Caco-2 (cell line): ENCODE data around the gene KIAA0319L. TPM values are rescaled to one million over a fixed set of nuclear protein-coding genes. Genes with fewer than 3 reads are reported as not detected.

Experiments
- BruUV-seq: library from RNA; stranded (reverse); fragments of 400-500 nt; replicated peaks from 2 replicates; lab custom pipeline; 2021; lab: Mats Ljungman, UMichigan
- CTCF ChIA-PET: fragments of 300-600 bp; sonication (Branson Sonifier 250); formaldehyde crosslinking; loops from one replicate; lab custom pipeline; 2022; ENCODE audit warnings: antibody characterized with exemption; lab: Charles Lee
- POLR2A ChIA-PET: fragments of 300-600 bp; sonication (Branson Sonifier 250); formaldehyde crosslinking; loops from one replicate; lab custom pipeline; 2022; ENCODE audit warnings: antibody characterized with exemption; lab: Charles Lee
- DNase-seq, 2 experiments: peaks; one replicate each; pipeline versions ENCODE4 v3.0.0 to v3.0.0-alpha.2; 2020 to 2022
- H3K27me3 ChIP-seq: replicated peaks from 2 replicates; pipeline ENCODE4 v1.6.0; 2011; ENCODE audit warnings: low read length; ENCODE audit not compliant: control insufficient read depth, insufficient read depth
- H3K36me3 ChIP-seq: 2 replicates; pipeline ENCODE4 v1.5.1; 2011; ENCODE audit warnings: low read length; ENCODE audit not compliant: control insufficient read depth, insufficient read depth
- H3K4me1 ChIP-seq: fragments of 250-450 bp; sonication (Bioruptor Pico); 2 replicates; pipeline ENCODE4 v1.5.1; 2020; ENCODE audit warnings: mild to moderate bottlenecking
- H3K4me3 ChIP-seq: 2 replicates; pipeline ENCODE4 v1.5.1; 2011; ENCODE audit warnings: low read depth, mild to moderate bottlenecking, control low read depth, low read length
- H3K9me3 ChIP-seq: fragments of 250-450 bp; sonication (Bioruptor Pico); 2 replicates; pipeline ENCODE4 v1.5.1; 2020; ENCODE audit warnings: mild to moderate bottlenecking, moderate library complexity
- H3K27ac Mint-ChIP-seq: one replicate; pipeline ENCODE4 v1.8.0; 2022; ENCODE audit warnings: mixed read lengths; ENCODE audit not compliant: unreplicated experiment
- H3K27me3 Mint-ChIP-seq: one replicate; pipeline ENCODE4 v1.8.0; 2022; ENCODE audit warnings: mixed read lengths; ENCODE audit not compliant: insufficient read depth, unreplicated experiment
- H3K36me3 Mint-ChIP-seq: one replicate; pipeline ENCODE4 v1.8.0; 2022; ENCODE audit warnings: mild to moderate bottlenecking, mixed read lengths; ENCODE audit not compliant: insufficient read depth, unreplicated experiment
- H3K4me1 Mint-ChIP-seq: one replicate; pipeline ENCODE4 v1.8.0; 2022; ENCODE audit warnings: low read depth, mixed read lengths; ENCODE audit not compliant: unreplicated experiment
- H3K4me3 Mint-ChIP-seq: one replicate; pipeline ENCODE4 v1.8.0; 2022; ENCODE audit warnings: mild to moderate bottlenecking, moderate library complexity, mixed read lengths; ENCODE audit not compliant: unreplicated experiment
- H3K9me3 Mint-ChIP-seq: one replicate; pipeline ENCODE4 v1.8.0; 2022; ENCODE audit warnings: mixed read lengths; ENCODE audit not compliant: unreplicated experiment
- intact Hi-C: fragments of 100-400 bp; cut with micrococcal nuclease; formaldehyde crosslinking; loops from one replicate; pipeline ENCODE4 v1.10.0; 2022; ENCODE audit not compliant: unreplicated experiment
- total RNA-seq: library from RNA; stranded (reverse); gene quantifications from 2 replicates; pipeline ENCODE4 v1.2.3, GENCODE V29; 2022
- TF ChIP-seq, protein P1 (sequence below), 2 experiments: fragments of 200-600 bp in 1 of 2; IDR thresholded peaks; 1 replicate in 1 of 2; 2 replicates in 1 of 2; pipeline versions ENCODE4 v1.5.1 to v1.8.0; 2011 to 2022; ENCODE audit warnings: antibody characterized with exemption in 1 of 2, control low read depth in 1 of 2, inconsistent platforms in 1 of 2, low read depth in 1 of 2, low read length in 1 of 2, mild to moderate bottlenecking in 1 of 2, moderate library complexity in 1 of 2; ENCODE audit not compliant: insufficient read depth in 1 of 2, severe bottlenecking in 1 of 2, unreplicated experiment in 1 of 2

The KIAA0319L gene
- total RNA-seq, 1 experiment from 2014 or later = 39.9 TPM

DNA sequence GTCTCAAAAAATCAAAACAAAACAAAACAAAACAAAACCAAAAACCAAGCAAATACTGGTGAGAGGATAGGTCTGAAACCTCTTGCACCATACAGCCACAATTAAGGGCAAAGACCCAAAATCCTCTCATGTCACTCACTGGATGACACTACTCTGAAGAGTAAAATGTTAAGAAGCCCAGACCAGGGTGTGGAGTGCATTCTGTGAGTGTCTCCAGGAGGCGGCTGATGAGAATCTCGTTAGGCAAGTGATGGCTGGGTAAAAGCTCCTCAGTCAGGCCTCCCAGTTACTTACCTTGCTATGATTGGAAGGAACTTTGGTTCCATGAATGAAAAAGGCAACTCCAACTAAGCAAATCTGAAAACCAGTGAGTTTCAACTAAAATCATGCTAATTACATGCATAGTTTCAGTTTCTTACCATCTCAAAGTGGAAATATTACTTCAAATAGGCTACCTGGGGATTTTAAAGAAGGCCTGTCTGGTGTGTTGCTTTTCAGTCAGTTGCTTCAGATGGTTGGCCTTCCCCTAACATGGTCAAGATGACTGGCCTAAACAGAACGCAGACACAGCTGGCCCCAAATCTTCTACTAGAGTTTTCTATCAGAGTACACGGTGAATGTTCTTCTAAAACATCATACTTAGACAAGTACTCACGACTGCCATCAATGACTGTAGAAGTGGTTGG is 95.1 kb downstream of the KIAA0319L start:
- ChIA-PET POLR2A (no interaction called here), CTCF (no interaction called here)
- Histone ChIP-seq H3K4me1 (no peaks in the 10 kb centered on the region), H3K4me3 (no peak overlapping the region), H3K36me3 (no peaks in the 10 kb centered on the region), H3K27me3 (no peaks in the 10 kb centered on the region), H3K9me3 (no peaks in the 10 kb centered on the region)
- intact Hi-C loops = no loop called here
- Mint-ChIP-seq H3K27me3 (no peaks in the 10 kb centered on the region), H3K36me3 (peaks cover 33% of the 10 kb centered on the region), H3K27ac (no peak overlapping the region), H3K4me1 (no peaks in the 10 kb centered on the region), H3K9me3 (peaks cover 6% of the 10 kb centered on the region), H3K4me3 (no peak overlapping the region)
- TF ChIP-seq, protein P1, sequence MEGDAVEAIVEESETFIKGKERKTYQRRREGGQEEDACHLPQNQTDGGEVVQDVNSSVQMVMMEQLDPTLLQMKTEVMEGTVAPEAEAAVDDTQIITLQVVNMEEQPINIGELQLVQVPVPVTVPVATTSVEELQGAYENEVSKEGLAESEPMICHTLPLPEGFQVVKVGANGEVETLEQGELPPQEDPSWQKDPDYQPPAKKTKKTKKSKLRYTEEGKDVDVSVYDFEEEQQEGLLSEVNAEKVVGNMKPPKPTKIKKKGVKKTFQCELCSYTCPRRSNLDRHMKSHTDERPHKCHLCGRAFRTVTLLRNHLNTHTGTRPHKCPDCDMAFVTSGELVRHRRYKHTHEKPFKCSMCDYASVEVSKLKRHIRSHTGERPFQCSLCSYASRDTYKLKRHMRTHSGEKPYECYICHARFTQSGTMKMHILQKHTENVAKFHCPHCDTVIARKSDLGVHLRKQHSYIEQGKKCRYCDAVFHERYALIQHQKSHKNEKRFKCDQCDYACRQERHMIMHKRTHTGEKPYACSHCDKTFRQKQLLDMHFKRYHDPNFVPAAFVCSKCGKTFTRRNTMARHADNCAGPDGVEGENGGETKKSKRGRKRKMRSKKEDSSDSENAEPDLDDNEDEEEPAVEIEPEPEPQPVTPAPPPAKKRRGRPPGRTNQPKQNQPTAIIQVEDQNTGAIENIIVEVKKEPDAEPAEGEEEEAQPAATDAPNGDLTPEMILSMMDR (IDR thresholded peaks at IDR 0.05; ENCODE audit: insufficient read depth in 1 of 2, low read depth in 1 of 2, low read length in 1 of 2, severe bottlenecking in 1 of 2, unreplicated experiment in 1 of 2) = no peak
- BruUV-seq = no TSS peak
- DNase-seq = no peak

DNA sequence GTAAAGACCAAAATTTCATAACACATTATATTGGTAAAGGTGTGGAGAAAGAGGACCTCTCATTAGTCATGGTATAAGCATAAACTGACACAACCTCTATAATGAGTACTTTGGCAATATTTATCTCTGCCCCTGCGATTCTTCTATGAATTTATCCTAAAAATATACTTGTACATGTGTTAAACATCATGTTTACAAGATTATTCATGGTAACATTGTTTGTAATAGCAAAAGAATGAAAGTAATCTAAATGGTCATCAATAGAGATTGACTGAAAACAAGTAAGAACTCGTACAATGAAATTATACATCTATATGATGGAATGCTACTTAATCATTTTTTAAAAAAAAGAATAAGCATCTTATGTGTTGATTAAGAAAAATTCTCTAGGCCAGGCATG is 96.4 kb downstream of the KIAA0319L start:
- H3K4me1 Mint-ChIP-seq = no peaks in the 10 kb centered on the region
- peaks cover 5% of the 10 kb centered on the region for H3K9me3 Mint-ChIP-seq
- Histone ChIP-seq H3K4me1 (no peaks in the 10 kb centered on the region), H3K9me3 (no peaks in the 10 kb centered on the region), H3K27me3 (no peaks in the 10 kb centered on the region), H3K36me3 (no peaks in the 10 kb centered on the region; the same call in 1 of the 2 replicates), H3K4me3 (no peak overlapping the region)
- TF ChIP-seq, protein P1 (IDR thresholded peaks at IDR 0.05; ENCODE audit: insufficient read depth in 1 of 2, low read depth in 1 of 2, low read length in 1 of 2, severe bottlenecking in 1 of 2, unreplicated experiment in 1 of 2) = no peak
- intact Hi-C loops = no loop called here
- H3K27me3 Mint-ChIP-seq = no peaks in the 10 kb centered on the region
- BruUV-seq = no TSS peak
- no peak overlapping the region for H3K4me3 Mint-ChIP-seq
- no peak overlapping the region for H3K27ac Mint-ChIP-seq
- peaks cover 27% of the 10 kb centered on the region for H3K36me3 Mint-ChIP-seq
- DNase-seq = no peak
- POLR2A ChIA-PET = no interaction called here
- CTCF ChIA-PET = no interaction called here

DNA sequence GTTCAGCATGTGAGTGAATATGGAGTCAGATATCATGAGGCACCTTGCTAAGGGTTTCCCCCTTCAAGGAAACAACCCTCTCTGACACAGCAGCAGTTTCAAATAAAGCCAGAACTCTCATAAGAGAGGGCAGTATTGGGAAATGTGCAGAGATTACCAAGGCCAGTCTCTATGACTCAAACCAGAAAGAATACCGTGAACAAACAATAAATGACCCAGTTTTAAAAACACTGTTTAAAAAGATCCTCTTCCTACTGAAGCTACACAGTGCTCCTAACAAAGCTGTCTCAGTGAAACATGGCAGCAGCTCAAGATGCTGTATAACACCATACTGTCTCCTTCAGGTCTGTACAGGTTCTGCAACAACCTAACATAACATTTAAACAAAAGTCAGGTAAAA is 102.6 kb downstream of the KIAA0319L start:
- no peaks in the 10 kb centered on the region for H3K4me1 Mint-ChIP-seq
- no peak for DNase-seq
- peaks cover 14% of the 10 kb centered on the region for H3K36me3 Mint-ChIP-seq
- POLR2A ChIA-PET = no interaction called here
- no peak overlapping the region for H3K4me3 Mint-ChIP-seq
- H3K9me3 Mint-ChIP-seq = no peaks in the 10 kb centered on the region
- no TSS peak for BruUV-seq
- H3K4me1 ChIP-seq = no peaks in the 10 kb centered on the region
- H3K9me3 ChIP-seq = no peaks in the 10 kb centered on the region
- H3K27ac Mint-ChIP-seq = no peak overlapping the region
- CTCF ChIA-PET = interaction anchor here (1.8 kb wide), 1 partner anchor 81 kb away, joined by 6 read pairs; no protein-coding TSS in a partner anchor
- H3K27me3 ChIP-seq = no peaks in the 10 kb centered on the region
- TF ChIP-seq, protein P1 (IDR thresholded peaks at IDR 0.05; ENCODE audit: insufficient read depth in 1 of 2, low read depth in 1 of 2, low read length in 1 of 2, severe bottlenecking in 1 of 2, unreplicated experiment in 1 of 2) = no peak
- H3K27me3 Mint-ChIP-seq = no peaks in the 10 kb centered on the region
- intact Hi-C loops = no loop called here
- H3K4me3 ChIP-seq = no peak overlapping the region
- H3K36me3 ChIP-seq = no peaks in the 10 kb centered on the region; the same call in 1 of the 2 replicates
